ENCODE measurements around the gene NAPB.
"Not testable (repeated sequence)": the region's sequence is repeated elsewhere in the genome, so short reads cannot be mapped to it uniquely, and the experiment has no call there.

NAPB gene

DNA sequence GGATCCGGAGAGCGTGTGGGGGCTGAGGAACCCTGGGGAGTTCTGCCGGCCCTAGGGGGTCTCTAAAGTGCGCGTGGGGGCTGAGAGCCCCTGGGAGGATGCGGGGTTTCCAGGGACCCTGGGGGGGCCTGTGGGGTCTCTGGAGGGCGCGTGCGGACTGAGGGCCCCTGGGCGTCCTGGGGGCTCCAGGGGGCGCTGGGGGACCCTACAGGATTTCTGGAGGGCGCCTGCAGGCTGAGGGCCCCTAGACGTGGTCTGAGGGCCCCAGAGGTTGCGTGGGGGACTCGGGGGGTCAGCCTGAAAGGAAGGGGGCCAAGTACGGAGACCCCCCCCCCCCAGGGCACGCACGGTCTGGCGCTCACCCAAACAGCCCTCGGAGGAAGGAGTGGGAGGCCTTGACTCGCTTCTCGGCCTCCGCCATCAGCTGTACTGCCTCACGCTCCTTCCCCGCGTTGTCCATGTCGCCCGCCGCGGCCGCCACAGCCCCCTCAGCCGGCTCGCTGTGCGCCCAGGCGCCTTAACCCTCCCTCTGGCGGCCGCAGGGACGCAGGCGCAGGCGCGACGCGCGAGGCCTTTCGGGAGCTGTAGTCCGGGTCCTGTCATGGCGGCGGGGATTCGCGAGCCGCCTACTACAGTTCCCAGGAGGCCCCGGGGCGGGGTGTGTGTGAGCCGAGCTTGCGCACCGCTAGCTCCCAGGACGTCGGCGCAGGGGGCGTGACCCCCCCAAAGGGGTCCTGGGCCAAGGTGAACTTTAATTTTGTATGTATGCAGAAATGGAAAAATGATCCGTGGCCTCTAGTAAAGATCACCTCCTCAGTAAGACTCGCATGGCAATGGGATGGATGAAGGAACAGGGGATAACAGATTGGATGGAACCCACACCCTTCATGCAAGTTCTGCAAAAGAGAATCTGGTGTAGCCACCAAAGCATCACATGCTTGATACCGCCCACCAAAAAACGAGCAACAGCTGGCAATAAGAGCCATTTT, at the start of gene NAPB:
Gene NAPB (minus strand): TSS at position 546 of the 989 bp plus-strand sequence. CDS start 86 bp downstream, at position 460.
- peak; percentile 90 for DNase-seq

- DNase-seq = not testable (repeated sequence)
Observed at GRCh38 chr20:23466961-23467360, 45.7 kb upstream of the NAPB start.

- no peak for DNase-seq
Observed at GRCh38 chr20:23461180-23461579, 39.9 kb upstream of the NAPB start.

DNA sequence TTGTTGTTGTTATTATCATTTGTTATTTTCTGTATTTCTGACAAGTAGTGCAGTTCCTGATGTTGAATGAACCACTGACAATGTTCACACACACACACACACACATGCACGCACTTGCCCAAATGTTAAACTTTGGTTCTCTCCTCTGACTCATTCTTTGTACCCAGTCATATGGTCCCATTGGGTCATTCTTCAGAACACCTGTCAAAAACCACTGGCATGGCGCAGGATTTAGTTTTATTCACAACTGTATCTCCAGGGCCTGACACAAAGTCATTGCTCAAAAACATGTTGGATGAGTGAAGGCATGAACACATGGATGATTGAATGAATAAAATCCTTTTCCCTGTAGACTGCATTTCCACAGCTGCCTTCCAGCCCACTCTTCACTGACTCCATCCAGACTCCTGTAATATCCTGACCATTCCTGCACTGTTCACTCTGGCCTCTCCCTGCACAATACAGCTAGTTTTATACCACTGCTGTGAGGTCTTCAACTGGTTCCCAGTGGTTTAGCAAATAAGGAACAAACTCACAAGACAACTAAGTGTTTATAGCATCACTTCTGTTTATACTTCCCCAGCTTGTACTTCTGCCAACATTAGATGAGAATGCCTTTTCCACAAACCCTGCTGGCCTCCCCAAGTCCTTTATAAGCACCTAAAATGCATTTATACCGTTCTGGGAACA, 38.3 kb upstream of the NAPB start:
- no peak for DNase-seq

DNA sequence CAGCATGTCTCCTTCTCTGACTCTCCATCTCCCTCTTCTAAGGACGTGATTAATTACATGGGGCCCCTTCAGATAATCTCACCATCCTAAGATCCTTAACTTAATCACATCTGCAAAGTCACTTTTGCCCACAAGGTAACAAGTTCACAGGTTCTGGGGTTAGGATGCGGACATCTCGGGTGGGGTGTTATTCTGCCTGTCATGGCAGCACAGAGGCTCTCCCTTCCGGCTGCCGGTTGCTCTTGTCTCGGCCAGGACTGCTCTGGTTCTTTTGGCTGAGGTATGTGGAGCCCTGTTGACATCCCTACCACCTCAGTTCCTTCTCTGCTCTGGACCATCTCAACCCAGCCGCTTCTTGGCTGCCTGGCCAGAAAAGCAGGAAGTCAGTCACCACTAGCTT, 35.6 kb upstream of the NAPB start:
- no peak for DNase-seq

DNA sequence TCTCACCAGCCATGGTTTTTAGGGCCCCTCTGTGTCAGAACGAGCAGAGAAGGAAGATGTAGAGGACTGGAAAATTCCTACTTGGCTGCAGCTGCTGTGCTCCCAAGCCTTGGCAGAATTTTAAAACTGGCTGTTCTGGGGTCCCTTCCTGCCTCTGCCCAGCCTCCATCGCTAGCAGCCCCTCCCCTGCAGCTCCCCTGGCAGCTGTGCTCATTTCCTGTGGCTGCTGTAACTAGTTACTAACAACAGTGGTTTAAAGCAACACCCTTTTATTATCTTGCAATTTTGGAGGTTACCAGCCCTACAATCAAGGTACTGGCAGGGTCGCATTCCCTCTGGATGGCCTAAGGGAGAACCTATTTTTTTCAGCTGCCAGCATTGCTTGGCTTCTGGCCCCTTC, 35.1 kb upstream of the NAPB start:
- DNase-seq = no peak

DNA sequence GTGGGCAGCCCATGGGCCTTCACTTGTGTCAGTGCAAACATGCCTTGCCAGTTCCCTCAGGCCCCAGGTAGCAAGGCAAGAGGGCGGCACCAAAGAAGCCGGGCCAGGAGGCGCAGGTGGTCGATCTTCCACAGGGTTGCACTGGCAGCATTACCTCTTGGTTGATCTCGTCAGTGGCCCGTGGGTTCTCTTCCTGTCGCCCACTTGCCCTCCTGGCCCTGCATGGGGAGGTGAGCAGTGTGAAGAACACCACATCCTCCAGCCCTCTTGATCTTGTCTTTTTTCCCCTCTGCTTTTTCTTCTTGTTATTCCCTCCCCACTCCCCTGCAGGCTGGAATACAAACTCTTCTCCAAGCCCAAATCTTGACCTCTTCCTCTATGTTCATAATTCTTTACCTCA, 34.4 kb upstream of the NAPB start:
- no peak for DNase-seq

- DNase-seq = no peak
Observed at GRCh38 chr20:23454816-23455215, 33.5 kb upstream of the NAPB start.

DNA sequence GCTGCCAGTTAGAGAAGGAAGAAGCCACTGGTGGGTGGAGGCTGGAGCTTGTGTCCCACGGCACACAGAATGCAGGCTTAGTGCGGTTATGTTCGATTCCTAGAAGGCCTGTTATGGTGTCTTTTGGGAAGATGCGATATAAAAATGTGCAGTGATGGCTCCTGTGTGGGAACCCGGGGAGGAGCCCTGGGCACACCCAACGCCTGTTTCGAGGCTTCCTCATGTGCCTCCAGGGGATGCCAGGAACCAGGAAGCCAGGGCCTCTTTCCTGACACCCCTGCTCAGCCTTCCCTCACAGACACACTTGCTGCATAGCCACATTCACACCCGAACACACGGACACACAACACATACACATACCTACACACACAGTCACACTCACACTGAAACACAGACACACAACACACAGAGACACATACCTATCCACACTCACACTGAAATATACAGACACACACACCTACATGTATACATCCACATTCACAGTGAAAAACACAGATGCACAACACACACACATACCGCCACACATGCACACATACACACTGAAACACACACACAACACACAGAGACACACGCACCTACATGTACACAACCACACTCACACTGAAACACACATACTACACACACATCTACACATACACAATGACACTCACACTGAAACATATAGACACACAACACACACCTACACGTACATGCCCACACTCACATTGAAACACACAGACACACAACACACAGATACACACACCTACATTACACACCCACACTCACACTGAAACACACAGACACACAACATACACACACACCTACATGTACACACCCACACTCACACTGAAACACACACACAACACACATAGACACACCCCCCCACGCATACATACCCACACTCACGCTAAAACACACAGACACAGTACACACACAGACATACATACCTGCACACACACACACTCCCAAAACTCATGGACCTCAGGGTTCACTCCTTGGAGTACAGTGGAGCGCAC, 32.6 kb upstream of the NAPB start:
- no peak for DNase-seq

DNA sequence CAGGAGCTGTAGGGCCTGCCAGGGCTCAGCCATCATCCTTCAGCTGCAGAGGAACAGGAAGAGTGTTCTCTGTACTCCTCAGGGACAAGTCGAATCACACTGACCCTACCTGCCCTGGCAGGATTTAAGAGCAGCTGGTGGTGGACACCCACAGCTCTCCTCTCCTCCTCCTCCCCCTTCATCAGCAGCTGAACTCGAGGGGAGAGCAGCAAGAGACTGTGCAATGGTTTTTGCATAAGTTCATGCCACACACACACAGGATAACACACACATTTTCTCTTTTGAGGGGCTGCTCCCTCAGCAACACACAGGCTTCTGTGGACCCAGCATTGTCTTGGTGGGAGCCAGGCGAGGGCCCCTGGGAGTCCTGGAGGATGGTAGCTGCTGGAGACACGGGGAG, 31.5 kb upstream of the NAPB start, which contains the start of gene CST11:
Gene CST11 (minus strand): TSS at position 101 of the 400 bp plus-strand sequence. CDS start 65 bp downstream, at position 36.
- no peak for DNase-seq

DNA sequence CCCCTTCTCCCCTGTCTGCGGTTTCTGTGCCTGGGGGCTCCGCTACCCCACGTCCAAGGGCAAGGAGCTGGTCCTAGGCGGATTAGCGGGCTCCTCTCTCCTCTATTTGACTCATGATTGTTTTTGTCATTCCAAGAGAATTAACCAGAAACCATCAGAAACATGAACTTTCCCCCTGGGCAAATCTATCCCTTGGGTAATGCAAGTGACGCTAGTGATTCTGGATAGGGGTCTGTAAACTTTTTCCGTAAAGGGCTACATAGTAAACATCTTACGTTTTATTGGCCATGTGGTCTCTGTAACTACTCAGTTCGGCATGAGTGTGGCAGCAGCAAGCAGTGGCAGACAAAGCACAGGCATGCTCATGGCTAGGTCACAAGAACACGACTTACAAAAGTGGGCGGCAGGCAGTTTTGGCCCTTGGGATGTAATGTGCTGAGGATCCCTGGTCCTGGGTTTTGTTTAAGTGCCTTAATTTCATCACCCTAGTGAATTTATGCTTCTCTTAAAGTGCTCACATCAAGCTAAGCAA, 30.7 kb upstream of the NAPB start:
- no peak for DNase-seq

- no peak for DNase-seq
Observed at GRCh38 chr20:23450877-23451276, 29.6 kb upstream of the NAPB start.

GRCh38 chr20:23449421-23449820, 28.1 kb upstream of the NAPB start:
- peak; percentile 38 for DNase-seq

- DNase-seq = no peak
Observed at GRCh38 chr20:23448167-23448566, 26.9 kb upstream of the NAPB start.

DNA sequence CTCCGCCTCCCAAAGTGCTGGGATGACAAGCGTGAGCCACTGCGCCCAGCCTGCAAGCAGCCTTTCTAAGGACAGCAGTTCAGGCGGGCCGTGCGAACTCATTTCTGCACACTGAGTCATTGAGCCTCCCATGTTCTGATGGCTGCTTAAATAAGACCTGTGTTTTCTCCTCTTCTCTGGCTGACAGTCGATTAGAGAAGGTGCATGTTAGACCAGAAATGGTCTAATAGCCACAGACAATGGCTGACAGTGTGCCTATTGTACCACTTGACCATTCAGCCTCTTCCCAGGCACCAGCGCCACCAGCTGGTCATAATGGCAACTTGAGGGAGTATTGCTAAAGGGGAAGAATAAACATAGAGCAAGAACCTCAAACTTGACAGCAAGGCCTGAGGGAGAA, 25.2 kb upstream of the NAPB start:
- peak; percentile 29 for DNase-seq

- DNase-seq = no peak
Observed at GRCh38 chr20:23445596-23446217, 24.4 kb upstream of the NAPB start.

DNA sequence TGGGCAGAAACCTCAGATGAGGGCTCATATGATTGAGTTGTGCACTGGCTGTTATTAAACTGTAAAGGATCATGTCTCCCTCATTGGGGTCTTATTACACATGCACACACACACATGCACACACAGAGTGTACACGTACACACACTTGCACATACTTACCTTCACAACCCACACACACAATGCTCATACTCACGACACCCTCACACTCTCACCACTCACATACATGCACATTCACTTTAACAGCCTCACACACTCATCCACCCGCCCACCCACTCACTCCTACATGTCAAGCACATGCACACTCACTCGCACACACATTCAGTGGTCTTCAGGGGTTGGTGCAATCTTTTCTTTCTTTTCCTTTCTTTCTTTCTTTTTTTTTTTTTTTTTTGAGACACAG, 23.6 kb upstream of the NAPB start:
- DNase-seq = no peak

DNA sequence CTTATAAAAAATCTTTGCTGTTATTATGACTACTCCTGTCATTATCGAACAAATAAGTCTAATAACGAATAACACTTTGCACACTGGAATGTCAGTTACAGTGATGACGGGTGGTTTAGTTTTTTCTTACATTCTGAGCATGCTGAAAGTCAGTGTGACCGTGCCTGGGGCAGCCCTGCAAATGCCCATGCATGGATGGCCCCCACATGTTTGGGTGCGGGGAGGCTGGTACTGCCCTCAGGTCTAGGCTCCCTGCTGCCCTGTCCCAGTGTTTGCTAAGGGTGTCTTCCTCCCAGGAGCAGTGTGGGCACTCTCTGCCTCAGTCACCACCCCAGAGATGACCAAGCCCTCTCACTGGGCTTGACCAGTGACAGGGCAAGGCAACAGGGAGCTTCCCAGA, 21.1 kb upstream of the NAPB start:
- DNase-seq = no peak

- peak; percentile 66 for DNase-seq
Observed at GRCh38 chr20:23441850-23442313, 20.6 kb upstream of the NAPB start.

GRCh38 chr20:23440004-23440403, 18.7 kb upstream of the NAPB start:
- no peak for DNase-seq

- no peak for DNase-seq
Observed at GRCh38 chr20:23438661-23439060, 17.4 kb upstream of the NAPB start.
